Measurements from ENCODE around the gene KRT73. TPM values are rescaled to one million over a fixed set of nuclear protein-coding genes. Genes with fewer than 3 reads are reported as not detected.

KRT73 gene
- total and polyA plus RNA-seq, 7 experiments from 2014 or later, result 1.0 to 96.4 (median 26.7) TPM

DNA sequence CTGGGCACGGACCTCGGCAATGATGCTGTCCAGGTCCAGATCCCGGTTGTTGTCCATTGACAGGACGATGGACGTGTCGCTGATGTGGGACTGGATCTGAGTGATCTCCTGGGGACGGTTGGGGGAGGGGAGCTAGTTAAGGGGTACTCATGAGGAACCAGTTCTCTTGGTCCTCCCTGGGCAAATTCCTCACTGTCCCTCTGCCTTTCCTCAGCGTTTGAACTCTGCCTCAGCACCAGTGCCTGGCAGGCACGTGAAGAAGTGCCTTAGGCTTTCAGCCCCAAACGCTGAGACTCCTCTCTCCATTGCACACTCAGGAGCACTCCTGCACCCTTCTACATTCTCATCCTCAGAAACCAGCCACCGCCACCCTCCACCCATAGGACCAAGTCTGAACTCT is 26.8 kb downstream of the KRT73 start:
- H3K27ac ChIP-seq (ENCODE audit: low read depth, low read length), result no peak overlapping the region
- H3K9me3 Mint-ChIP-seq, result peaks cover 0 to 1% (median 0%) of the 10 kb centered on the region in 11 donors
- CTCF ChIA-PET, result interaction anchor here (0.6 to 14.0 kb wide), 3 partner anchors 19 to 286 kb away, joined by 3 to 163 read pairs (median 3); no protein-coding TSS in a partner anchor

DNA sequence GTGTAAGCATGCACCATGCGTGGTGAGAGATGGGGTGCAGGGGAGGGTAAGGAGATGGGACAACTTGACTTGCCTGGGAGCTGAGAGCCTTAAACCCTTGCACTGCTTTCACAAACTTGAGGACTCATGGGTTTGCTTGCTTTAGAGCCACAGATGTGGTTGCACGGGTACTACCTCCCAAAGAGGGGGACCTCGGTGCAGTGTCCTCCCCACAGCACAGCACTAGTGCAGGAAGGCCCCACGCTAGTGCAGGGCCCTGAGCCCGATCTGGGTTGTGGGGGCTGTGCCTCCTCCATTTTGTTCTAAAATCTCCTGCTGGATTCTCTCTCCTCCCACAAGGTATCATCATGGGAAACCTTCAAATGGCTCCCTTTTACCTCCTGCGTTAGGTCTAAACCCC is 28.3 kb downstream of the KRT73 start:
- intact Hi-C loops (cut with micrococcal nuclease), result no loop called here
- H3K27me3 ChIP-seq (ENCODE audit: control insufficient read depth in 2 of 2, insufficient read depth in 2 of 2, low read length in 2 of 2), result no peaks in the 10 kb centered on the region
- ATAC-seq (no peak), DNase-seq (no peak)
- peak overlapping the region in 6 of 9 donors; percentile 40 to 87 (median 68) for H3K27ac Mint-ChIP-seq
- peaks cover 0 to 35% (median 4%) of the 10 kb centered on the region in 5 donors for H3K36me3 Mint-ChIP-seq
- CTCF ChIA-PET, result interaction anchor here (0.5 to 20.3 kb wide), 7 partner anchors 15 to 394 kb away, joined by 3 to 731 read pairs (median 5); no protein-coding TSS in a partner anchor
- POLR2A ChIA-PET, result interaction anchor here (1.2 to 6.9 kb wide), 6 partner anchors 12 to 278 kb away, joined by 5 to 51 read pairs (median 7); partner anchors contain the start of genes KRT72 and KRT73
- H3K9me3 ChIP-seq (ENCODE audit: control insufficient read depth in 2 of 3, low read length in 3 of 3), result no peaks in the 10 kb centered on the region
- peaks cover 23 to 76% (median 58%) of the 10 kb centered on the region in 7 donors for H3K4me1 Mint-ChIP-seq
- H3K4me3 ChIP-seq (ENCODE audit: low read length), result no peak overlapping the region
- peaks cover 0 to 39% of the 10 kb centered on the region in 2 donors for H3K4me1 ChIP-seq (ENCODE audit: control insufficient read depth in 2 of 2, insufficient read depth in 2 of 2, low read length in 2 of 2)
- H3K9me3 Mint-ChIP-seq, result peaks cover 0 to 1% (median 0%) of the 10 kb centered on the region in 11 donors
- no peak overlapping the region for H3K27ac ChIP-seq (ENCODE audit: low read depth, low read length)
- H3K36me3 ChIP-seq (ENCODE audit: control insufficient read depth in 2 of 3, insufficient read depth in 3 of 3, low read length in 3 of 3), result peaks cover 0 to 4% (median 0%) of the 10 kb centered on the region in 3 experiments
- H3K4me3 Mint-ChIP-seq, result no peak overlapping the region
- H3K27me3 Mint-ChIP-seq, result peaks cover 0 to 10% (median 0%) of the 10 kb centered on the region in 5 donors

More for the DNA sequence above, 26.8 kb downstream of the KRT73 start:
- Histone ChIP-seq H3K9me3 (ENCODE audit: control insufficient read depth in 2 of 3, low read length in 3 of 3) (no peaks in the 10 kb centered on the region), H3K27me3 (ENCODE audit: control insufficient read depth in 2 of 2, insufficient read depth in 2 of 2, low read length in 2 of 2) (no peaks in the 10 kb centered on the region), H3K36me3 (ENCODE audit: control insufficient read depth in 2 of 3, insufficient read depth in 3 of 3, low read length in 3 of 3) (peaks cover 0 to 4% (median 0%) of the 10 kb centered on the region in 3 experiments), H3K4me3 (ENCODE audit: low read length) (no peak overlapping the region), H3K4me1 (ENCODE audit: control insufficient read depth in 2 of 2, insufficient read depth in 2 of 2, low read length in 2 of 2) (peaks cover 0 to 24% of the 10 kb centered on the region in 2 donors)
- DNase-seq, result no peak
- peaks cover 0 to 18% (median 0%) of the 10 kb centered on the region in 5 donors for H3K27me3 Mint-ChIP-seq
- intact Hi-C loops (cut with micrococcal nuclease), result no loop called here
- ATAC-seq, result no peak
- H3K27ac Mint-ChIP-seq, result peak overlapping the region in 4 of 9 donors; percentile 39 to 75 (median 67)
- peaks cover 0 to 40% (median 4%) of the 10 kb centered on the region in 5 donors for H3K36me3 Mint-ChIP-seq
- POLR2A ChIA-PET, result interaction anchor here (1.7 to 1.9 kb wide), 2 partner anchors 14 to 17 kb away, joined by 6 to 10 read pairs; no protein-coding TSS in a partner anchor
- H3K4me3 Mint-ChIP-seq, result peak overlapping the region in 1 of 10 donors; percentile 26
- H3K4me1 Mint-ChIP-seq, result peaks cover 8 to 61% (median 43%) of the 10 kb centered on the region in 7 donors

- peaks cover 0 to 57% of the 10 kb centered on the region in 2 donors for H3K4me1 ChIP-seq (ENCODE audit: control insufficient read depth in 2 of 2, insufficient read depth in 2 of 2, low read length in 2 of 2)
- CTCF ChIA-PET, result interaction anchor here (0.6 to 20.3 kb wide), 5 partner anchors 19 to 288 kb away, joined by 3 to 731 read pairs (median 8); no protein-coding TSS in a partner anchor
Measured at GRCh38 chr12:52587563-52587962, 30.8 kb downstream of the KRT73 start.

DNA sequence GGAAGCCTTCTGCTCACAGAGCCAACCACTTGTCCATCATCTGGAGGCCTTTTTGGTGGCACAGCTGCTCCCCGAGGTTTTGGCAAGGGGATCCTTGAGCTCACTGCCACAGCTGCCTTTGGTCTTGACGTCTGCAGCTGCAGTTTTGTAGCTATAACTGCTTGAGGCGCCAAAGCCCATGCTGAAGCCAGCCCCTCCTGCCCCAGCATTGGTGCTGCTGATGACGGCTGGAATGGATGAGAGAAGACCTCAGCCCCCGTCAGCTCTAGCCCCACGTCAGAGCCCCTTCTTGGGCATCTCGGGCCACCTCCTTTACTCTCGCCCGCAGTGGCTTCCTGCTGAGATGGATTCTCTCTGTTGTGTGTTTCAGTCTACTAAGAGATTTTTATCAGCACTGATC is 32.4 kb downstream of the KRT73 start:
- H3K27me3 Mint-ChIP-seq, result peaks cover 0 to 4% (median 0%) of the 10 kb centered on the region in 5 donors
- peaks cover 0 to 1% (median 0%) of the 10 kb centered on the region in 11 donors for H3K9me3 Mint-ChIP-seq
- CTCF ChIA-PET, result interaction anchor here (0.6 to 20.3 kb wide), 39 partner anchors 9 to 394 kb away, joined by 3 to 731 read pairs (median 4); partner anchors contain the start of gene KRT73
- H3K4me1 Mint-ChIP-seq, result peaks cover 37 to 78% (median 61%) of the 10 kb centered on the region in 7 donors
- no peaks in the 10 kb centered on the region for H3K27me3 ChIP-seq (ENCODE audit: control insufficient read depth in 2 of 2, insufficient read depth in 2 of 2, low read length in 2 of 2)
- DNase-seq (peak; percentile 31 to 97 (median 91)), ATAC-seq (peak; percentile 95)
- POLR2A ChIA-PET, result interaction anchor here (0.7 to 6.9 kb wide), 23 partner anchors 9 to 293 kb away, joined by 3 to 112 read pairs (median 5); partner anchors contain the start of gene KRT73
- peak overlapping the region; percentile 9 to 76 (median 54) for H3K4me3 Mint-ChIP-seq
- H3K36me3 Mint-ChIP-seq, result peaks cover 0 to 15% (median 0%) of the 10 kb centered on the region in 5 donors
- intact Hi-C loops (cut with micrococcal nuclease), result loop anchor here (1.0 to 10.0 kb wide), 9 partner anchors 24 to 199 kb away; partner anchors contain the start of gene KRT1 (in 1 of the 2)
- peak overlapping the region; percentile 25 for H3K4me3 ChIP-seq (ENCODE audit: low read length)
- peaks cover 0 to under 1% (median 0%) of the 10 kb centered on the region in 3 experiments for H3K36me3 ChIP-seq (ENCODE audit: control insufficient read depth in 2 of 3, insufficient read depth in 3 of 3, low read length in 3 of 3)
- H3K9me3 ChIP-seq (ENCODE audit: control insufficient read depth in 2 of 3, low read length in 3 of 3), result no peaks in the 10 kb centered on the region
- peak overlapping the region; percentile 40 to 97 (median 94) for H3K27ac Mint-ChIP-seq
- peaks cover 0 to 55% of the 10 kb centered on the region in 2 donors for H3K4me1 ChIP-seq (ENCODE audit: control insufficient read depth in 2 of 2, insufficient read depth in 2 of 2, low read length in 2 of 2)
- H3K27ac ChIP-seq (ENCODE audit: low read depth, low read length), result peak overlapping the region; percentile 79

More at GRCh38 chr12:52587563-52587962, 30.8 kb downstream of the KRT73 start:
- peak overlapping the region in 8 of 9 donors; percentile 27 to 97 (median 94) for H3K27ac Mint-ChIP-seq
- H3K4me3 Mint-ChIP-seq, result peak overlapping the region in 5 of 10 donors; percentile 4 to 67 (median 35)
- Histone ChIP-seq H3K27me3 (ENCODE audit: control insufficient read depth in 2 of 2, insufficient read depth in 2 of 2, low read length in 2 of 2) (no peaks in the 10 kb centered on the region), H3K36me3 (ENCODE audit: control insufficient read depth in 2 of 3, insufficient read depth in 3 of 3, low read length in 3 of 3) (peaks cover 0 to 4% (median 0%) of the 10 kb centered on the region in 3 experiments), H3K4me3 (ENCODE audit: low read length) (no peak overlapping the region), H3K27ac (ENCODE audit: low read depth, low read length) (no peak overlapping the region), H3K9me3 (ENCODE audit: control insufficient read depth in 2 of 3, low read length in 3 of 3) (no peaks in the 10 kb centered on the region)
- peaks cover 0 to 1% (median 0%) of the 10 kb centered on the region in 5 donors for H3K27me3 Mint-ChIP-seq
- peaks cover 0 to 28% (median 4%) of the 10 kb centered on the region in 5 donors for H3K36me3 Mint-ChIP-seq
- H3K9me3 Mint-ChIP-seq, result peaks cover 0 to 1% (median 0%) of the 10 kb centered on the region in 11 donors
- ATAC-seq (no peak), DNase-seq (no peak)
- intact Hi-C loops (cut with micrococcal nuclease), result loop anchor here (5.0 to 10.0 kb wide), 3 partner anchors 45 to 197 kb away; partner anchors contain the start of gene KRT1 (in 1 of the 2)
- POLR2A ChIA-PET, result interaction anchor here (1.0 to 6.9 kb wide), 5 partner anchors 8 to 59 kb away, joined by 3 to 112 read pairs (median 15); partner anchors contain the start of gene KRT73
- H3K4me1 Mint-ChIP-seq, result peaks cover 37 to 88% (median 73%) of the 10 kb centered on the region in 7 donors

- peak overlapping the region in 6 of 10 donors; percentile 12 to 67 (median 38) for H3K4me3 Mint-ChIP-seq
- intact Hi-C loops (cut with micrococcal nuclease), result loop anchor here (5.0 to 10.0 kb wide), 3 partner anchors 47 to 200 kb away; partner anchors contain the start of gene KRT1 (in 1 of the 2)
- Histone ChIP-seq H3K9me3 (ENCODE audit: control insufficient read depth in 2 of 3, low read length in 3 of 3) (no peaks in the 10 kb centered on the region), H3K27ac (ENCODE audit: low read depth, low read length) (peak overlapping the region; percentile 65), H3K27me3 (ENCODE audit: control insufficient read depth in 2 of 2, insufficient read depth in 2 of 2, low read length in 2 of 2) (no peaks in the 10 kb centered on the region), H3K36me3 (ENCODE audit: control insufficient read depth in 2 of 3, insufficient read depth in 3 of 3, low read length in 3 of 3) (no peaks in the 10 kb centered on the region), H3K4me1 (ENCODE audit: control insufficient read depth in 2 of 2, insufficient read depth in 2 of 2, low read length in 2 of 2) (peaks cover 0 to 64% of the 10 kb centered on the region in 2 donors), H3K4me3 (ENCODE audit: low read length) (no peak overlapping the region)
- CTCF ChIA-PET, result interaction anchor here (0.7 to 20.3 kb wide), 18 partner anchors 10 to 395 kb away, joined by 3 to 731 read pairs (median 9); partner anchors contain the start of gene KRT73
- peaks cover 40 to 80% (median 64%) of the 10 kb centered on the region in 7 donors for H3K4me1 Mint-ChIP-seq
- no peak for ATAC-seq
- POLR2A ChIA-PET, result interaction anchor here (1.0 to 6.9 kb wide), 19 partner anchors 9 to 294 kb away, joined by 3 to 112 read pairs (median 7); partner anchors contain the start of gene KRT73
- no peak for DNase-seq
- H3K9me3 Mint-ChIP-seq, result no peaks in the 10 kb centered on the region
- H3K27ac Mint-ChIP-seq, result peak overlapping the region; percentile 11 to 97 (median 94)
- peaks cover 0 to 4% (median 0%) of the 10 kb centered on the region in 5 donors for H3K27me3 Mint-ChIP-seq
- H3K36me3 Mint-ChIP-seq, result peaks cover 0 to 10% (median 0%) of the 10 kb centered on the region in 5 donors
Measured at GRCh38 chr12:52585066-52585465, 33.3 kb downstream of the KRT73 start.

GRCh38 chr12:52584156-52584682 is 34.1 kb downstream of the KRT73 start:
- Mint-ChIP-seq H3K9me3 (no peaks in the 10 kb centered on the region), H3K36me3 (peaks cover 0 to 10% (median 0%) of the 10 kb centered on the region in 5 donors), H3K27ac (peak overlapping the region in 8 of 9 donors; percentile 83 to 97 (median 94)), H3K4me3 (peak overlapping the region in 2 of 10 donors; percentile 64 to 67), H3K27me3 (peaks cover 0 to 4% (median 0%) of the 10 kb centered on the region in 5 donors), H3K4me1 (peaks cover 39 to 78% (median 64%) of the 10 kb centered on the region in 7 donors)
- ChIA-PET POLR2A (interaction anchor here (0.8 to 6.9 kb wide), 10 partner anchors 13 to 295 kb away, joined by 3 to 112 read pairs (median 17); partner anchors contain the start of gene KRT73), CTCF (interaction anchor here (0.5 to 20.3 kb wide), 21 partner anchors 11 to 396 kb away, joined by 3 to 731 read pairs (median 4); partner anchors contain the start of genes KRT1 and KRT73)
- DNase-seq (no peak), ATAC-seq (no peak)
- Histone ChIP-seq H3K4me1 (ENCODE audit: control insufficient read depth in 2 of 2, insufficient read depth in 2 of 2, low read length in 2 of 2) (peaks cover 0 to 62% of the 10 kb centered on the region in 2 donors), H3K27me3 (ENCODE audit: control insufficient read depth in 2 of 2, insufficient read depth in 2 of 2, low read length in 2 of 2) (no peaks in the 10 kb centered on the region), H3K36me3 (ENCODE audit: control insufficient read depth in 2 of 3, insufficient read depth in 3 of 3, low read length in 3 of 3) (no peaks in the 10 kb centered on the region), H3K27ac (ENCODE audit: low read depth, low read length) (peak overlapping the region; percentile 65), H3K9me3 (ENCODE audit: control insufficient read depth in 2 of 3, low read length in 3 of 3) (no peaks in the 10 kb centered on the region), H3K4me3 (ENCODE audit: low read length) (no peak overlapping the region)
- intact Hi-C loops (cut with micrococcal nuclease), result loop anchor here (5.0 to 10.0 kb wide), 3 partner anchors 158 to 432 kb away; no protein-coding TSS in a partner anchor

Data from naive thymus-derived CD4-positive, alpha-beta T cell (primary cell).